KG1 (cell line): Measurements from ENCODE around the gene RGS6.

Experiments used
- DNase-seq: peaks from one replicate; lab custom pipeline; 2025; lab: John Stamatoyannopoulos, UW

The RGS6 gene

GRCh38 chr14:72164420-72165228, 232.4 kb downstream of the RGS6 start:
- no peak for DNase-seq

GRCh38 chr14:72165229-72165698, 233.0 kb downstream of the RGS6 start:
- DNase-seq, result no peak

GRCh38 chr14:72169521-72169920, 237.3 kb downstream of the RGS6 start:
- no peak for DNase-seq

DNA sequence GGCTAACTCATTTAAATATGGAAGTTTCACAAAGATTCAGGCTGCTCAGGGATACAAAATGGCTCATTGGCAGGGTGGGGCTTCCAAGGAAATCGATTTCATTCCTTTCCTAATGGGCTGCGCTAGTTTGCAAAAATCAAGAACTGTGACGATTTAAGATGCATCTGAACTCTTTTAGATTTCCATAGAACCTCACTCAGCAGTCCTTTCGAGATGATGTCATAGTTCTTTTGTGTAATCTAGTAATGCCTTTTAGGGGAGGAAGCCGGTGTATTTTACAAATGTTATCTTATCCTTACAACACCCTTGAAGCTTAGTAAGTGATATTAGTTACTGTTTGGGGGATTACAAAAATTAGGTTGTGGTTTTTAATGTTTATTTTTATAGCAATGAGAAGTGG, 239.8 kb downstream of the RGS6 start:
- no peak for DNase-seq

GRCh38 chr14:72172597-72172996, 240.4 kb downstream of the RGS6 start:
- DNase-seq, result no peak

- DNase-seq, result no peak
These were observed 240.9 kb downstream of the RGS6 start for GRCh38 chr14:72173038-72173720.

GRCh38 chr14:72177251-72177650, 245.0 kb downstream of the RGS6 start:
- no peak for DNase-seq

DNA sequence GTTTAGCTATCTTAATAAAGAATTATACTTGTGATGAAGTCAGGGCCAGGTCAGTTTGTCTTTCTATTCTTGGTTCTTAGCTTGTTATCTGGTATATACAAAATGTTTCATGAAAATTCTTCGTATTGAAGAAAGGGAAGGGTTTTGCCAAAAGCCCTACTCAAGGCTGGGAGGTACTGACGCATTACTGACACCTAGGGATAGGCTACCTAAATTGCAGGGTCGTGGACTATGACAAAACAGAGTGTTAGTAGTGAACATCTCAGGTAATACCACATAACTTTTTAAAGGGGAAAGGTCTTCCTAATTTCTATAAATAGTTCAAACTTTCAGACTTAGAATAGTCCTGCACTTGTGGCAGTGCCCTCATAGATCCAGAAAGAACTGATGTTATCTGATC, 246.3 kb downstream of the RGS6 start:
- DNase-seq, result no peak

DNA sequence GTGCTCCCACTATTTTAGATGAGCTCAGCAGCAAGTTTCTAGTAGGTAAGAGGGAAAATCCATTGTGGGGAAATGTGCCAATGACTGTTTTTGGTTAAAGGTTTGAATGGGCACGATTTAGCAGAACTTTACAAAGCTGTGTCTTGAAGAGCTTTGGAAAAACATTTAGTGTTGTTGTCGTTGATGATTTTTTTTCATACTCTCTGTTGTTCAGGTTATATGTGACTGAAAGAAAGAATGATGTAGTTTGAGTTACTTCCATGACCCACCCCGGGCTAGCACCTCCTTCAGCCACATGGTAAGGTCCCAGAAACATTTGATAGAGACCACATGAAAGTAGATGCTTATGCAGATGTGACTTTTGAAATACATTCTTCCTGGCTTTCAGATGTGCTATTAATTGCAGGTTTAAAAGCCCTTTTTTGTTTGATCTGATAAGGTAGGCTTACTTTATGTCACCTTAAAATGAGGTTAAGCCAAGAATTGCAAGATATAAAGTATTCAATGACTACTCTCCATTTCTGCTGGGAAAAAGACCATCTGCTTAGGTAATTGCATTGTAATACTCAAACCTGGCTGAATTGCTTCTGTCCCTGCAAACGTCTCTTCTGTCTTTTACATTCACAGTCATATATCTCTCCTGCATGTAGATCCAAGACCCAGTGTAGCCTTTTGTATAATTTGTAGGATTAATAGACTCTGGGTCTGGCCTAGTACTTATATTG, 250.6 kb downstream of the RGS6 start:
- no peak for DNase-seq

- DNase-seq, result no peak
These were observed 251.4 kb downstream of the RGS6 start for GRCh38 chr14:72183631-72184030.

DNA sequence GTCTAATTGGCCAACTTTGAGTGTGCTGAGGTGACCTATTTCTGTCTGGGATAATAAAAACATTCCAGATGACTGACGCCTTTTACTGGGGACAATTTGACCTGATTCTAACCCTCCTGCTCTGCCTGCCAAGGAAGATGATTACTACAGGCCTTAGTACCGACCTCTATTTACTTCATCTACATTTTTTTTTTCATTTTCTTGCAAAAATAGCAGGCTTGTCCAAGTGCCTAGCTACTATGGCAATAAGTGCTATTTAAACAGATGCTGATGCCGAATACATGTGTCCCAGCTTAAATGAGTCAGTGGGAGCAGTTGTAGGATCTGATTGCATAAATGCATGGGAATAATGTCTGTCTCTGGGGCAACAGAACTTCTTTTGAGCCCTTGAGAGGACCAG, 254.3 kb downstream of the RGS6 start:
- DNase-seq, result no peak

- no peak for DNase-seq
These were observed 264.2 kb downstream of the RGS6 start for GRCh38 chr14:72196237-72197015.

DNA sequence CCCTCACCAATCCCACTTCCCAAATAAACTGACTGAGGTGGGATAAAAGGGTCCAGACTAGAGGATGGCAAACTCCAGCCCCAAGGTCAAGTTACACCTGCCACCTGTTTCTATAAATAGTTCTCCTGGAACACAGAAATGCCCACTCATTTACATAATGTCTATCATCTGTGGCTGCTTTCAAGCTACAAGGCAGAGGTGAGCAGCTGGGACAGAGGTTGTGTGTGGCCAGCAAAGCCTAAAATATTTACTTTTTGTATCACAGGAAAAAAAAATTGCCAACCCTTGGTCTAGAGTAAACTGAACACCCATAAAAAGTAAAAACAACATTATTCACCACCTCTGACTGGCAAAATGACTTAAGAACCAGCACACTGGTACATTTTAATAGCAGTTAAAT, 269.4 kb downstream of the RGS6 start:
- no peak for DNase-seq

GRCh38 chr14:72213424-72213823, 281.2 kb downstream of the RGS6 start:
- no peak for DNase-seq

DNA sequence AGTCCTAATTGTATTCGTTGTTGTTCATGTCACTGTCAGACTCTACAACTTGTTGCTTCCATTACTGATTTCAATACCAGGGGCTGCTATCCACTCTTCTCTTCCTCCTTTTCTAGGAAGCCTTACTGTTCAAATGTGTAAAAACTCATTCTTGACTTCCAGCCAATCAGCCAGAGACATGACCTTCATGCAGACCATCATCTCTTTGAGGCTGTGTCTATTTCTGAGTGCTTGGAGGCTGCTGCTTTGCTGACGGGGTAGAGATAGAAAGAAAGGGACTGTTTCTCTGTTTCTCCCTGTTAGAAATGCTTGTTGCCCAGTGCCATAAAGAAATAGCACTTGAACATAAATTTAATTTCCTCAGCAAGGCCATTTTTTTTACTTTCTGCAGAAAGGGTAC, 282.9 kb downstream of the RGS6 start:
- DNase-seq, result no peak

GRCh38 chr14:72217135-72217534, 284.9 kb downstream of the RGS6 start:
- DNase-seq, result no peak

GRCh38 chr14:72222046-72222445, 289.8 kb downstream of the RGS6 start:
- no peak for DNase-seq

GRCh38 chr14:72236629-72237028, 304.4 kb downstream of the RGS6 start:
- no peak for DNase-seq

DNA sequence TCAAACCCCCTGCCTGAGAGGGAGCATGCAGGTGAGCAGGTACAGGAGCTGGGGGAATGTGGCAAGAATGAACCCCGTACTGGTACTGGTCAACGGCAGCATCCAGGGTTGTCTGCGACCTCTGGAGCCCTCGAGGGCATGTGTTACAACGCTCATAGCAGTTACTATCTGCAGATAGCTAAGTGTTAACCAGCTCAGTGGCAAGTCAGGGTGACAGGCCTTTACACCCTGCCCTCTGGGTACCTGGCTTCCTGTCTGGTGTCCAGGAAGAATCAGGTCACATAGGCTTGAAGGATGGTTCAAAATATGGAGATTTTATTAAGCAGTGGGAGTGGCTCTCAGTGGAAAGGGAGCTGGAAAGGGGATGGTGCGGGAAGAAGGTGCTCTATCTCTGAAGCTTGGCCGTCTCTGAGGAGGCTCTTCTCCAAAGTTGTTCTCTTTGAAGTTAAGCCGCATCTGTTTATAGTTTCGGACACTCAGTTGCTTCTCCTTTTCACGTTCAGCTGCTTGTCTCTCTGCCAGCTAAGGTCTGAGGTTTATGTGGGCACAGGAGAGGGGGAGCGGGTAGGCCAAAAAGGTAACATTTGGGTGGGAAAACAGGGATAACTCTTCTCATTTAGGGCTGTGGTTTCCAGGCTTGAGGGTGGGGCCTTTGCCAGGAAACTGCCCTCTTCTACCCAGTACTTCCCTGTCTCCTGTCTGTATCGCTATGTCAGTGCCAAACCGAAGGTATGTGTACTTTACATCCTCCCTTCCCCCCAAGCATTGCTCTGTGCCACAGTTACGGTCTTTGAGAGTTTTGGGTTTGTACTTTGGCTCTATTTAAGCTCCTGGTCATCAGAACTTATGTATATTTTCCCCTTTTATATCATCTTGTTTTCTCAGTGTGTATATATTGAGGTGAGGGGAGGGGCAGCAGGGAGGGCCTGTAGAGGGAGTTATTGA, 305.8 kb downstream of the RGS6 start:
- no peak for DNase-seq

DNA sequence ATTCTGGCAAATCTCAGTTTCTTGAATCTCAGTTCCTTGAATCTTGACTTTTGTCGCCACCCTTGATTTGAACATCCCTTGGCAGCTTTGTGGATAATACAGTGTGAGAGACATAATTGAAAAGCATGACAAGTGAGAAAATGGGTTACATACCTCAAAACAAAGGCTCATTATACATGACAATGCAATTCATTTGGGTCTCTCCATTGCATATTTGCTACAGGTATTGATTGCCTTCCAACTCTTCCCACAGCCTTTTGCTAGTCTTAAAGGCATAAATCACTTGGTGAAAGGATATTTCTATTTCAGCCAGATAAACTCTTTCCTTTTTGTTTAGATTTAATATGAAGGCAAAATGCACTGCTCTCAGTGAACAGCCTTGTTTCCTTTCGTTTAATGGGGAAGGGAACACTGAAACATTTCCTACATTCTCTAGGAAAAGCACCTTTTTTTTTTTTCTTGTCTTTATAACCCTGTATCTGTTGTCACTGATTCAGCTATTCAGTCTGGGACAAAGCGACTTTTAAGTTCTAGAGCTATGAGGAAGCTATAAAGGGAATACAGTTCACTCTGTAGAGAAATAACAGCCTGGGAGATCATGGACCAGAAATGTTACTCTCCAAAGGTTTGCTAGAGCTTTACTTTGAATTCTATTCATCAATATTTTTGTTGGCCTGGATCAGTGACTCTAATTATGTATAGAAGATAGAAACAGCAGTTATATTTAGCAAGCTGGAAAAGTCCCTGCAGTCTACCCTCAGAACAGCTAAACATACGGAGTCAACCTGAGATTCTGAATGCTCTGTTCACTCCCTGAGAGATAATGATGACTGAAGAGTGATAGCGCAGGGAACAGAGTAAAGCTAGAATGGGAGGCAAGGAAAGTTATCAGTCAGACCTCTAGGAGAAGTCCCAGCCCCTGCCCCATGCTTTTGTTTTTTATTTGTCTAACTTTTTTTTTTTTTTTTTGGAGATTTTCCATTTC, 311.4 kb downstream of the RGS6 start:
- no peak for DNase-seq
